GM06990 (cell line): Measurements from ENCODE around the gene PARVB.

Experiments
- DNase-seq: peaks from one replicate; pipeline ENCODE4 v3.0.0-alpha.2; 2011; ENCODE audit not compliant: insufficient read length; ENCODE audit errors: extremely low read depth
- H3K27me3 ChIP-seq: replicated peaks from 2 replicates; pipeline ENCODE4 v1.6.0; 2011; ENCODE audit warnings: low read length; ENCODE audit not compliant: control insufficient read depth, insufficient read depth
- H3K36me3 ChIP-seq: 2 replicates; pipeline ENCODE4 v1.5.1; 2011; ENCODE audit warnings: low read length; ENCODE audit not compliant: control insufficient read depth, insufficient read depth
- H3K4me3 ChIP-seq: replicated peaks from 2 replicates; pipeline ENCODE4 v1.5.1; 2011; ENCODE audit warnings: low read depth, mild to moderate bottlenecking, control low read depth, low read length
- TF ChIP-seq, protein P1 (sequence below): IDR thresholded peaks from 2 replicates; pipeline ENCODE4 v1.5.1; 2011; ENCODE audit warnings: low read length, control low read depth, mild to moderate bottlenecking, inconsistent platforms; ENCODE audit not compliant: insufficient read depth, poor library complexity, severe bottlenecking

PARVB gene

DNA sequence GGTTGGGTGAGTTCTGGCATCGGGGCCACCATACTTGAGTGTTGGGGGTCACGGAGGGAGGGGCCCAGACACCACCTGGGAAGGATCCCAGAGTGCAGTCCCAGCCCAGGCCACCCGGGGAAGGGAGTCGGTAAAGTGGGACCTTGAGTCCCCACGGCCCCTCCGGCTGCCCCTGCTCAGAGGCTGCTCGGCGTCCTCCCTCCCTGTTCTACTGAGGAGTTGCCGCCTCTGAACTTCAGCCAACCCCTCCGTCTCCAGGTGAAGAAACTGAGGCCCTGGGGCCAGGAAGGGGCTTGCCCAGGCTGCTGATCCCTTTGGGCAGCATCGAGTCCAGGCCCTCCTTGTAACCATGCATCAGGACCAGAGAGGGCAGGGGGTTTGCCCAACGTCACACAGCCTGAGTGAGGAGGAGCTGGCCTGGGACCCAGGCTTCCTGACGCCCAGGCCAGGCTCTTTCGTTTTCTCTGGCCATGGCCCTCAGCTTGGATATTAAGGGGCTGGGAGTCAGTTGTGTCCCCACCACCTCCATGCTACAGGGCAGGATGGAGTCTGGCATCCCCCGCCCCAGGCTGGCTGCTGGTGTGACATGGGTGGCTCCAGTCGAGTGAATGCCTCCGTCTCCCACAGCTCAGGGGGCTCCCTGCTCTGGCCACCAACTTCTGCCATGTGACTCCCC is 157.9 kb downstream of the PARVB start:
- peak overlapping the region; percentile 76 for H3K4me3 ChIP-seq

DNA sequence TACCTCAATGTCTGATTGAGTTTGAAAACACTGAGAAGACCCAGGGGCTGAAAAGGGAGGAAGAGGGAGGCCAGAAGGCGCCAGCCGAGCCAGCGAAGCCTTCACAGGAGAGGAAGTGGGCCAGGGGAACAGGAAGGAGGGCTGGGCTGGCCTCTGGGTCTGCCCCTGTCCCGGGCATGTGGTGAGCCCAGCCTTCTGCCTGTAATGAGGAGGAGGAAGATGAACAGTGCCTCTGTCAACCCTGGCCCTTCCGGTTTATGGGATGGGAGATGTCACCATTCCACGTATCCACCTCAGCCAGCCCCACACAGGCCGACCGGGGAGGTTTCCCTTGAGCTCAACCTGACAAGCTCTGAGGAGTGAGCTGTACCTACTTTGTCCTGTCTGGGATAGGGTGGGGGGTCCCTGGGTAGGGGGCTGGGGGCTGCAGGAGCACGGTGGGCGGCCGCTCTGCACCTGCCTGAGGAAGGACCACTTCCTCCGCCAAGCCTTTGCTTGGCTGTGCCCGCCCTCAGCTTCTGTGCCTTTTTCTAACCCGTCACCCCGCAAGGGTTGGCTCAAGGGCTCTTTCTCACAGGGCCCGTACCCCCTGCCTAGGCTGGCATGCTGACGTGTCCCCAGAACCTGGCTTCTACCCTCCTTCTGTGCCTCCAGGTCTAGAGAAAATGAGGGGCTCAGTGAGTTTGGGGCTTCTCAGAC is 158.6 kb downstream of the PARVB start:
- peak; percentile 57 for DNase-seq
- Histone ChIP-seq H3K36me3 (peaks cover 11% of the 10 kb centered on the region), H3K27me3 (no peaks in the 10 kb centered on the region), H3K4me3 (peak overlapping the region; percentile 76)
- TF ChIP-seq, protein P1, sequence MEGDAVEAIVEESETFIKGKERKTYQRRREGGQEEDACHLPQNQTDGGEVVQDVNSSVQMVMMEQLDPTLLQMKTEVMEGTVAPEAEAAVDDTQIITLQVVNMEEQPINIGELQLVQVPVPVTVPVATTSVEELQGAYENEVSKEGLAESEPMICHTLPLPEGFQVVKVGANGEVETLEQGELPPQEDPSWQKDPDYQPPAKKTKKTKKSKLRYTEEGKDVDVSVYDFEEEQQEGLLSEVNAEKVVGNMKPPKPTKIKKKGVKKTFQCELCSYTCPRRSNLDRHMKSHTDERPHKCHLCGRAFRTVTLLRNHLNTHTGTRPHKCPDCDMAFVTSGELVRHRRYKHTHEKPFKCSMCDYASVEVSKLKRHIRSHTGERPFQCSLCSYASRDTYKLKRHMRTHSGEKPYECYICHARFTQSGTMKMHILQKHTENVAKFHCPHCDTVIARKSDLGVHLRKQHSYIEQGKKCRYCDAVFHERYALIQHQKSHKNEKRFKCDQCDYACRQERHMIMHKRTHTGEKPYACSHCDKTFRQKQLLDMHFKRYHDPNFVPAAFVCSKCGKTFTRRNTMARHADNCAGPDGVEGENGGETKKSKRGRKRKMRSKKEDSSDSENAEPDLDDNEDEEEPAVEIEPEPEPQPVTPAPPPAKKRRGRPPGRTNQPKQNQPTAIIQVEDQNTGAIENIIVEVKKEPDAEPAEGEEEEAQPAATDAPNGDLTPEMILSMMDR = no peak

More for the DNA sequence above, 157.9 kb downstream of the PARVB start:
- DNase-seq = peak; percentile 39
- H3K27me3 ChIP-seq = no peaks in the 10 kb centered on the region
- peaks cover 11% of the 10 kb centered on the region for H3K36me3 ChIP-seq
- TF ChIP-seq, protein P1 = peak; percentile 8

DNA sequence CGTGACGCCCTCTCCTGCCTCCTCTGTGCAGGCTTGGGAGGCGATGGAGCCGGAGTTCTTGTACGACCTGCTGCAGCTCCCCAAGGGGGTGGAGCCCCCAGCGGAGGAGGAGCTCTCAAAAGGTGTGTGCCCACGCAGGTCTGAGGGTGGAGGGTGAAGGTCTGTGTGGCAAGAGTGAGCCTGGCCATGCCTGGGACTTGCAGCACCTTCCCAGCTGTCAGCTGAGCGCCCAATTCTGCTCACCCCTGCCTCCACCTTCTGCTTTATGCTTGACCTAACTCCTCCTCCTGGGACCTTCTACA is 159.1 kb downstream of the PARVB start:
- TF ChIP-seq, protein P1 = no peak
- no peak for DNase-seq

DNA sequence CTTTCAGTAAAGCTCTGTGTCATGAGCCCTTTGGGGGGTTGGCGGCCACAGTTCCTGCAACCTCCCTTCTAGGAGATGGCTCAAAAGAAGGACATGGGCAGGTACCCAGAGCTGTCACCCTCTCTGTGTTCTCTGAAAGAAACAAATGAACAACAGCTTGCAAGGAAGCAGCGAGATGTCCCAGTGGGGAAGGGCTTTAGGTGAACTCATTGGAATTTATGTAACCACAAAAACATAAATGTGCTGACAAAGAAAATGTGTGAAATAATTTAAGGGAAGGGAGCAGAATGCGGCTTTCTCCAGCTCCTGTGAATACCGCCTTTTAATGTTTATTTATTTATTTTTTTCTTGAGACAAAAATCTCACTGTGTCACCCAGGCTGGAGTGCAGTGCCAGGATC is 159.9 kb downstream of the PARVB start:
- TF ChIP-seq, protein P1 = no peak
- H3K4me3 ChIP-seq = no peak overlapping the region
- no peaks in the 10 kb centered on the region for H3K27me3 ChIP-seq
- DNase-seq = no peak
- H3K36me3 ChIP-seq = peaks cover 11% of the 10 kb centered on the region

More for the DNA sequence above, 159.1 kb downstream of the PARVB start:
- no peaks in the 10 kb centered on the region for H3K27me3 ChIP-seq
- peaks cover 11% of the 10 kb centered on the region for H3K36me3 ChIP-seq
- no peak overlapping the region for H3K4me3 ChIP-seq

DNA sequence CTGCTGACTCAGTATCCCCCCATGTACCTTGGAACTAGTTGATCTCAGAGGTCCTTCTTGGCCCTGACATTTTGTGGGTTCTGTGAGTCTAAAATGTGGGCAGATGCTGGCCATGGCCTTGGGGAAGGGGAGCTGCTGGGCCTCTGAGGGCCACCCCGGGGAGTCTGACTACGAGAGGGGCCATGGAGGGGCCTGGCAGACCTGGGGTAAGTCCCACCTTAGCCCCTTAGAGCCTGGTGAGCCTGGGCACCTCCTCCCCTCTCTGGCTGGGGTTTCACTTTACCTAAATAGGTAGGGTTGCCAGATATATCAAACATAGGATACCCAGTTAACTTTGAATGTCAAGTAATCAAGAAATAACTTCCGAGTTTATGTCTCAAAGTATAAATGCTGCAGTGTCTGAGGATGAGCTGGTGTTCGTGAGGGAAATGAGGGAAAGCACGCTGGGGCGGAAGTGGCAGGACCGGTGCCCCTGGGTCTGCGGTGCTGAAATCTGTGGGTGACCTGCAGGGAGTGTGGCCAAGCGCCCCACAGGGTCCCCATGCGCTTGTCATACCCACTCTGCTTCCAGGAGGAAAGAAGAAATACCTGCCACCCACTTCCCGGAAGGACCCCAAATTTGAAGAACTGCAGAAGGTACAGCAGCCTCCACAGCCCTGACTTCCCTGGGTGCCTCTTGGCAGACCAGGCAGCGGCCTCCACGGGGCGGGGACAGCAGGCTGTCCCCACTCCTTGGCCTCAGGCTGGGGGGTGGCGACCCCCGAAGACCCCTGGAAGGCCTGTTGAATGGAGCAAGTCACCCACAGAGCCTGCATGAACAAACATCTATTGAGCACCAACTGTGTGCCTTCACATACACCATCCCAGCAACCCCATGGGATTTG is 161.4 kb downstream of the PARVB start:
- no peak for DNase-seq
- no peak overlapping the region for H3K4me3 ChIP-seq
- no peaks in the 10 kb centered on the region for H3K27me3 ChIP-seq
- TF ChIP-seq, protein P1 = no peak
- H3K36me3 ChIP-seq = peaks cover 11% of the 10 kb centered on the region
